Activated B cell treated with CpG ODN at 0.5 μM for 24 hours (primary cell): Measurements from ENCODE around the gene SLC25A31. TPM values are rescaled to one million over a fixed set of nuclear protein-coding genes. Genes with fewer than 3 reads are reported as not detected.

Experiments
- ATAC-seq: fragments of 200-7000 bp; cut with Tn5 transposase; one replicate; pipeline ENCODE4 v1.10.0; 2021; ENCODE audit warnings: low read depth, mild to moderate bottlenecking, moderate library complexity
- CTCF ChIA-PET: fragments of 350-600 bp; sonication (Branson Sonifier 250); formaldehyde crosslinking; loops from one replicate; lab custom pipeline; 2021; ENCODE audit warnings: antibody characterized with exemption; lab: Charles Lee
- POLR2A ChIA-PET: fragments of 350-600 bp; sonication (Branson Sonifier 250); formaldehyde crosslinking; loops from one replicate; lab custom pipeline; 2021; ENCODE audit warnings: antibody characterized with exemption; lab: Charles Lee
- DNase-seq: peaks from one replicate; pipeline ENCODE4 v3.0.0; 2022
- H3K27ac Mint-ChIP-seq: one replicate; pipeline ENCODE4 v1.8.0; 2020; ENCODE audit warnings: mixed read lengths
- H3K27me3 Mint-ChIP-seq: one replicate; pipeline ENCODE4 v1.8.0; 2021; ENCODE audit warnings: mixed read lengths
- H3K36me3 Mint-ChIP-seq: one replicate; pipeline ENCODE4 v1.8.0; 2021; ENCODE audit warnings: low read depth, mixed read lengths
- H3K4me1 Mint-ChIP-seq: one replicate; pipeline ENCODE4 v1.8.0; 2021; ENCODE audit warnings: mixed read lengths
- H3K4me3 Mint-ChIP-seq: one replicate; pipeline ENCODE4 v1.8.0; 2020; ENCODE audit warnings: mild to moderate bottlenecking, mixed read lengths
- H3K9me3 Mint-ChIP-seq: one replicate; pipeline ENCODE4 v1.8.0; 2020; ENCODE audit warnings: mixed read lengths
- CTCF ChIP-seq: fragments of 200-600 bp; IDR thresholded peaks from one replicate; pipeline ENCODE4 v1.8.0; 2022; ENCODE audit warnings: antibody characterized with exemption, mild to moderate bottlenecking
- intact Hi-C: fragments of 100-400 bp; cut with micrococcal nuclease; formaldehyde crosslinking; loops from one replicate; pipeline ENCODE4 v1.15.1; 2024
- total RNA-seq: library from RNA; stranded (reverse); gene quantifications from 2 replicates; pipeline ENCODE4 v1.2.3, GENCODE V29; 2022

SLC25A31 gene
- not detected in 2 replicates for total RNA-seq

- no peak for TF ChIP-seq CTCF
- H3K4me3 Mint-ChIP-seq = no peak within 1 kb of the TSS
- ChIA-PET CTCF (no interaction called here), POLR2A (no interaction called here)
- intact Hi-C loops = no loop called here
- H3K9me3 Mint-ChIP-seq = no peaks in the 10 kb centered on the region
- no peaks in the 10 kb centered on the region for H3K4me1 Mint-ChIP-seq
- no peak within 1 kb of the TSS for H3K27ac Mint-ChIP-seq
- DNase-seq (no peak), ATAC-seq (no peak)
- no peaks in the 10 kb centered on the region for H3K27me3 Mint-ChIP-seq
- no peaks in the 10 kb centered on the region for H3K36me3 Mint-ChIP-seq
Observed at GRCh38 chr4:127730142-127730913, at the start of gene SLC25A31. TSS of gene SLC25A31 (plus strand) at chr4:127730400. CDS start at chr4:127730546, 146 bp downstream.

GRCh38 chr4:127685292-127685691 is 44.9 kb upstream of the SLC25A31 start:
- no peak for ATAC-seq
- no peak for TF ChIP-seq CTCF

GRCh38 chr4:127686658-127687057 is 43.5 kb upstream of the SLC25A31 start:
- TF ChIP-seq CTCF = no peak
- intact Hi-C loops = no loop called here
- no peaks in the 10 kb centered on the region for H3K9me3 Mint-ChIP-seq
- H3K4me1 Mint-ChIP-seq = no peaks in the 10 kb centered on the region
- no peak for DNase-seq
- ChIA-PET POLR2A (no interaction called here), CTCF (no interaction called here)
- H3K27me3 Mint-ChIP-seq = no peaks in the 10 kb centered on the region
- no peak overlapping the region for H3K4me3 Mint-ChIP-seq
- H3K36me3 Mint-ChIP-seq = no peaks in the 10 kb centered on the region
- no peak for ATAC-seq
- H3K27ac Mint-ChIP-seq = no peak overlapping the region

More at GRCh38 chr4:127685292-127685691, 44.9 kb upstream of the SLC25A31 start:
- no peaks in the 10 kb centered on the region for H3K27me3 Mint-ChIP-seq
- no peak for DNase-seq
- intact Hi-C loops = no loop called here
- no peaks in the 10 kb centered on the region for H3K9me3 Mint-ChIP-seq
- H3K36me3 Mint-ChIP-seq = no peaks in the 10 kb centered on the region
- H3K4me1 Mint-ChIP-seq = no peaks in the 10 kb centered on the region
- no peak overlapping the region for H3K4me3 Mint-ChIP-seq
- CTCF ChIA-PET = no interaction called here
- H3K27ac Mint-ChIP-seq = no peak overlapping the region
- POLR2A ChIA-PET = no interaction called here

GRCh38 chr4:127687580-127687979 is 42.6 kb upstream of the SLC25A31 start:
- CTCF ChIA-PET = no interaction called here
- ATAC-seq = no peak

More at GRCh38 chr4:127687580-127687979, 42.6 kb upstream of the SLC25A31 start:
- H3K27me3 Mint-ChIP-seq = no peaks in the 10 kb centered on the region
- H3K4me3 Mint-ChIP-seq = no peak overlapping the region
- no peak for DNase-seq
- H3K9me3 Mint-ChIP-seq = no peaks in the 10 kb centered on the region
- H3K36me3 Mint-ChIP-seq = no peaks in the 10 kb centered on the region
- H3K27ac Mint-ChIP-seq = no peak overlapping the region
- TF ChIP-seq CTCF = no peak
- intact Hi-C loops = no loop called here
- H3K4me1 Mint-ChIP-seq = no peaks in the 10 kb centered on the region
- POLR2A ChIA-PET = no interaction called here
